GM21360 (cell line): ENCODE data around the gene SEPSECS.

Experiments
- ATAC-seq: cut with Tn5 transposase; IDR thresholded peaks from one replicate; pipeline ENCODE4 v1.9.1; 2021; ENCODE audit warnings: mild to moderate bottlenecking, moderate library complexity; ENCODE audit not compliant: unreplicated experiment

The SEPSECS gene

GRCh38 chr4:25157081-25157480 is 3.2 kb downstream of the SEPSECS start:
- ATAC-seq: no peak

GRCh38 chr4:25155947-25156346 is 4.3 kb downstream of the SEPSECS start:
- ATAC-seq: no peak

GRCh38 chr4:25154594-25155265 is 5.5 kb downstream of the SEPSECS start:
- ATAC-seq: no peak

- no peak for ATAC-seq
These were observed 14.2 kb downstream of the SEPSECS start for GRCh38 chr4:25146076-25146475.

GRCh38 chr4:25144870-25145481 is 15.3 kb downstream of the SEPSECS start:
- no peak for ATAC-seq

- ATAC-seq: no peak
These were observed 17.8 kb downstream of the SEPSECS start for GRCh38 chr4:25142468-25142867.

- ATAC-seq: no peak
These were observed 18.7 kb downstream of the SEPSECS start for GRCh38 chr4:25141592-25141991.

- no peak for ATAC-seq
These were observed 27.1 kb downstream of the SEPSECS start for GRCh38 chr4:25133132-25133531.

- ATAC-seq: no peak
These were observed 28.3 kb downstream of the SEPSECS start for GRCh38 chr4:25131926-25132325.

GRCh38 chr4:25131381-25131780 is 28.9 kb downstream of the SEPSECS start:
- ATAC-seq: no peak

- ATAC-seq: no peak
These were observed 30.3 kb downstream of the SEPSECS start for GRCh38 chr4:25129917-25130316.

GRCh38 chr4:25128671-25129070 is 31.6 kb downstream of the SEPSECS start:
- no peak for ATAC-seq

GRCh38 chr4:25123236-25123635 is 37.0 kb downstream of the SEPSECS start:
- peak; percentile 99 for ATAC-seq

- no peak for ATAC-seq
These were observed 39.9 kb downstream of the SEPSECS start for GRCh38 chr4:25120146-25120940.

GRCh38 chr4:25117716-25118472 is 42.4 kb downstream of the SEPSECS start:
- no peak for ATAC-seq

- no peak for ATAC-seq
These were observed 43.0 kb downstream of the SEPSECS start for GRCh38 chr4:25117274-25117673.

GRCh38 chr4:25113915-25114904 is 46.0 kb downstream of the SEPSECS start:
- no peak for ATAC-seq

- ATAC-seq: no peak
These were observed 47.3 kb downstream of the SEPSECS start for GRCh38 chr4:25112995-25113380.

GRCh38 chr4:25112366-25112994 is 47.8 kb downstream of the SEPSECS start:
- ATAC-seq: no peak
